ENCODE data around the gene DMXL2.
A peak's percentile ranks its signal among the peaks of the same experiment; 100 is the strongest.
"Not testable (repeated sequence)": the region's sequence is repeated elsewhere in the genome, so short reads cannot be mapped to it uniquely, and the experiment has no call there.

Gene DMXL2, protein sequence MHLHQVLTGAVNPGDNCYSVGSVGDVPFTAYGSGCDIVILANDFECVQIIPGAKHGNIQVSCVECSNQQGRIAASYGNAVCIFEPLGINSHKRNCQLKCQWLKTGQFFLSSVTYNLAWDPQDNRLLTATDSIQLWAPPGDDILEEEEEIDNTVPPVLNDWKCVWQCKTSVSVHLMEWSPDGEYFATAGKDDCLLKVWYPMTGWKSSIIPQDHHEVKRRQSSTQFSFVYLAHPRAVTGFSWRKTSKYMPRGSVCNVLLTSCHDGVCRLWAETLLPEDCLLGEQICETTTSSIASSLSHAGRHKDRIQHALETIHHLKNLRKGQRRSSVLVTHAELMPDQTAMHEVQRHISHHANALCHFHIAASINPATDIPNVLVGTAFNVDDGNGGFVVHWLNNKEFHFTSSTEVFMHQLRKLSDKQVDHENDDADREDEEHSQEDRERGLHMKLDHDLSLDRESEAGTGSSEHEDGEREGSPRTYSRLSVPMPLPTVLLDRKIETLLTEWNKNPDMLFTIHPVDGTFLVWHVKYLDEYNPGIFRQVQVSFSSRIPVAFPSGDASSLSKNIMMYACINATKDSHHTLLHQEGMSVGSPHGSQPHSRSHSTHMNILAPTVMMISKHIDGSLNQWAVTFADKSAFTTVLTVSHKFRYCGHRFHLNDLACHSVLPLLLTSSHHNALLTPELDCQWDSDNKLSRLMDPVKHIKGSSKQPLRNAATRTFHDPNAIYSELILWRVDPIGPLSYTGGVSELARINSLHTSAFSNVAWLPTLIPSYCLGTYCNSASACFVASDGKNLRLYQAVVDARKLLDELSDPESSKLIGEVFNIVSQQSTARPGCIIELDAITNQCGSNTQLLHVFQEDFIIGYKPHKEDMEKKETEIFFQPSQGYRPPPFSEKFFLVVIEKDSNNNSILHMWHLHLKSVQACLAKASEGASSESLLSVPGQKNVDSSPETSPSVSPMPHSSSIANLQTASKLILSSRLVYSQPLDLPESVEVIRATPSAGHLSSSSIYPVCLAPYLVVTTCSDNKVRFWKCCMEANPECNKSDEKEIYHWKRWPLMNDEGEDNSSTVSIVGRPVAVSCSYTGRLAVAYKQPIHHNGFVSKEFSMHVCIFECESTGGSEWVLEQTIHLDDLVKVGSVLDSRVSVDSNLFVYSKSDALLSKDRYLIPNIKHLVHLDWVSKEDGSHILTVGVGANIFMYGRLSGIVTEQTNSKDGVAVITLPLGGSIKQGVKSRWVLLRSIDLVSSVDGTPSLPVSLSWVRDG (N-terminal part only)

GRCh38 chr15:51622604-51623370 lies at the start of gene DMXL2:
Gene DMXL2 (minus strand): TSS chr15:51622771. CDS start chr15:51622545, 226 bp downstream.
- H3K9me3 Mint-ChIP-seq = no peaks in the 10 kb centered on the region
- peak within 1 kb of the TSS; percentile 22 to 92 for H3K27ac Mint-ChIP-seq
- peaks cover 23% of the 10 kb centered on the region for H3K27me3 Mint-ChIP-seq
- DNase-seq (peak; percentile 76 to 81), ATAC-seq (peak; percentile 73)
- peak within 1 kb of the TSS; percentile 88 to 89 for H3K4me3 Mint-ChIP-seq
- peaks cover 34% of the 10 kb centered on the region for H3K4me1 Mint-ChIP-seq

GRCh38 chr15:51672155-51672687 lies 49.6 kb upstream of the DMXL2 start:
- no peaks in the 10 kb centered on the region for H3K4me1 Mint-ChIP-seq
- H3K27me3 Mint-ChIP-seq = no peaks in the 10 kb centered on the region
- H3K9me3 Mint-ChIP-seq = no peaks in the 10 kb centered on the region
- DNase-seq = no peak
- H3K4me3 Mint-ChIP-seq = no peak overlapping the region
- ATAC-seq = no peak
- no peak overlapping the region for H3K27ac Mint-ChIP-seq

- H3K27ac Mint-ChIP-seq = no peak overlapping the region
- H3K9me3 Mint-ChIP-seq = no peaks in the 10 kb centered on the region
- H3K4me3 Mint-ChIP-seq = no peak overlapping the region
- ATAC-seq = no peak
- H3K27me3 Mint-ChIP-seq = no peaks in the 10 kb centered on the region
- DNase-seq = no peak
- no peaks in the 10 kb centered on the region for H3K4me1 Mint-ChIP-seq
Observed at GRCh38 chr15:51669381-51669780, 46.8 kb upstream of the DMXL2 start.

- no peak overlapping the region for H3K27ac Mint-ChIP-seq
Observed at GRCh38 chr15:51668446-51668845, 45.9 kb upstream of the DMXL2 start.

DNA sequence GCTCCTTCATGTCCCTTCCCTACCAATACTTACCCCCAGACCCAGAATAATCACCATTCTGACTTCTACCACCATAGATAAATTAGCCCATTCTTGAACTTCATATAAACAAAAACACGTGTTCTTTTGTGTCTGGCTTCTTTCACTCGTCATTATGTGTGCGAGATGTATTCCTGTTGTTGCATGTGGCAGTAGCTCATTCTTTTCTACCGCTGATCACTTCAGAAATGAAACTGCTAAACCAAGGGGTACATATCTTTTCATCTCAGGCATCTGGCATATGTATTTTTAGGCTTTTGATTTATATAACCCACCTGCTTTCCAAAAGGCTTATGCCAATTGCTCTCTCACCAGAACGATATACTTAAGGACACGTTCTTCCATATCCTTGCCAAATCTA lies 44.9 kb upstream of the DMXL2 start:
- ATAC-seq = no peak
- Mint-ChIP-seq H3K9me3 (no peaks in the 10 kb centered on the region), H3K4me3 (no peak overlapping the region), H3K27ac (no peak overlapping the region), H3K4me1 (no peaks in the 10 kb centered on the region), H3K27me3 (no peaks in the 10 kb centered on the region)
- no peak for DNase-seq

More at GRCh38 chr15:51668446-51668845, 45.9 kb upstream of the DMXL2 start:
- DNase-seq = no peak
- no peak overlapping the region for H3K4me3 Mint-ChIP-seq
- H3K4me1 Mint-ChIP-seq = no peaks in the 10 kb centered on the region
- no peaks in the 10 kb centered on the region for H3K9me3 Mint-ChIP-seq
- ATAC-seq = no peak
- H3K27me3 Mint-ChIP-seq = no peaks in the 10 kb centered on the region

GRCh38 chr15:51661072-51661471 lies 38.5 kb upstream of the DMXL2 start:
- Mint-ChIP-seq H3K27me3 (no peaks in the 10 kb centered on the region), H3K4me3 (no peak overlapping the region), H3K9me3 (no peaks in the 10 kb centered on the region), H3K4me1 (no peaks in the 10 kb centered on the region), H3K27ac (no peak overlapping the region)
- ATAC-seq = no peak
- no peak for DNase-seq

GRCh38 chr15:51658664-51659063 lies 36.1 kb upstream of the DMXL2 start:
- no peaks in the 10 kb centered on the region for H3K4me1 Mint-ChIP-seq
- no peak for ATAC-seq
- H3K27me3 Mint-ChIP-seq = no peaks in the 10 kb centered on the region
- H3K9me3 Mint-ChIP-seq = no peaks in the 10 kb centered on the region
- no peak overlapping the region for H3K4me3 Mint-ChIP-seq
- no peak overlapping the region for H3K27ac Mint-ChIP-seq
- DNase-seq = no peak

DNA sequence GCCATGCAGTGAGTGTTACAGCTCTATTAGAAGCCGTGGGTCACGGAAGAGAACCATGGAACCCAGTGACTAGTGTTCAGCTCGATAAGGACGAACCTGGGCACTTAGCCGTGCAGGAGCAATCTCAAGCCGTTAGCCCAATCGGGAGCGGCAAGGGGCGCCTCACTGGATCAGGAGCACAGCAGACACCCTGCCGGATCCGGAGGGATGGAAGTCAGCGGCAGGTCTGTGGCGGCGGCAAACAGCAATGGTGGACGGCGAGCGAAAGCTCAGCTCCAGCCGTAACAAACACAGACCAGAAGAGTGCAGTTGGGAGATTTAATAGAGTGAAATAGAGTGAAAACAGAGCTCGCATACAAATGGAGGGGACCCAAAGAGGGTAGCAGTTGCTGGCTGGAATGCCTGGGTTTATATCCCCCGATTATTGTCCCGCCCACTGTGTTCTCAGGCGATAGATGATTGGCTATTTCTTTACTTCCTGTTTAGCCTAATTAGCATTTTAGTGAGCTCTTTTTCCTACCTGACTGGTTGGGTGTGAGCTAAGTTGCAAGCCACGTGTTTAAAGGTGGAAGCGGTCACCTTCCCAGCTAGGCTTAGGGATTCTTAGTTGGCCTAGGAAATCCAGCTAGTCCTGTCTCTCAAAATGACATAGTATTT lies 33.0 kb upstream of the DMXL2 start:
- not testable (repeated sequence) for ATAC-seq, H3K4me1 Mint-ChIP-seq, H3K4me3 Mint-ChIP-seq, DNase-seq, H3K9me3 Mint-ChIP-seq, H3K27ac Mint-ChIP-seq
- peaks cover 11% of the 10 kb centered on the region for H3K27me3 Mint-ChIP-seq

DNA sequence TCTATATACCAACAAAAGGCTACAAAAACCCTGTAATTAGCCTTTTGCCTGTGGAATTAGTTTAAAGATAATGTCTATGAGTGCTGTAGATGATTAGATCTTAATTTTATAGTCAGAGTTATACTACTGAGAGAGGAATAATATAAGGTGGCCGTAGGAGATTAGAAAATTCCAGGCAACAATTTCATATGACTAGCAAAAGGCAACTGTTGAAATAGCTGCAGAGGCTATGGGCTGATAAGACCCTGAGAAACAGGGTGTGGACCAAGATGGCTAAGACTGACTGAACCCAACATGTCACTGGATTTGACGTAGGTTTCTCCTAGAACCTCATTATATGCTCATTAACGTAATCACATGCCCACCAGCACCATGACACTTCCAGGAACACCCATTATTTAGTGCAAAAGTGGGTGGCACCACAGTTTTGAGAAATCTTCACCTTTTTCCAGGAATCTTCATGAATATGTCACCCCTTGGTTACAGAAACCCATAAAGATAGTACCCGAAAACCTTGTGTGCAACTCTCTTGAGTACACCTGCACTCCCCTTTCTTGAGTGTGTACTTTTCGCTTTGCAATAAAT lies 29.6 kb upstream of the DMXL2 start:
- H3K4me1 Mint-ChIP-seq = no peaks in the 10 kb centered on the region
- ATAC-seq = no peak

DNA sequence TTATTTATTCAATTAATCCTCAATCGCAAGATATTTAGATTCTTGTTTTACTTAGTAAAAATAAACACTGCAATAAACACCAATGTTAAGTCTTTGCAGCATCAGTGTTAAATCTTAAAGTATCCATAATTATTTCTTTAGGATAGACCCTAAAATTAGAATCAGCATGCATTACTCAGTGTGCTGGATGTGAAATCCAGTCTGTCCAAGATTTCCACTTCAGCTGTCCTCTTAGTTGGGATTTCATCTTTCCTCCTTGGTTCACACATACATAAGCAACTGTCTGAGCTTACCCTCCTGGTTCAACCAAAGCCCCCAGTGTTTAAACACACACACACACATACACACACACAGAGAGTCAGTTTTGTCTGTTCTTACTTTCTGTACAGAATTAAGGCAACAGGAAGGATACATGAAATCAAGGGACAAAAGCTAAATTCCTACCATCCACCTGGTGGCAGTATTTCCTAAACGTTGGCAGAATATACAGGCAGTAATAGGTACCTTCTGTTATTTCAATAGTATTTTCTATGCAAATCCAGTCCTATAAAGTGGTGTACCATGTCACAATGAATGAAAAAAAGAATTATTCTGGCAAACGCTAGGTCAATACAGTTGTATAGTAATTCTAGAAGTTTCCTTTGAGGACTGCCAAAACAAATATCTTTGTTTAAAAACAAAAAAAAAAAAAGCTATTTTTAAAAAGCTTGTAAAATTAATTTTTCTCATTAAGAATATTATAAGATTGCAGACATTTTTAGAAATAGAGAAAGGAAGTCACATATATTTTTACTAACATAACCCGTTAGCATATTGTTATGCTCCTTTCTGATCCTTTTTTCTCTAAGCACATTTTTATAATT lies 27.3 kb upstream of the DMXL2 start:
- no peak overlapping the region for H3K27ac Mint-ChIP-seq
- H3K9me3 Mint-ChIP-seq = no peaks in the 10 kb centered on the region
- ATAC-seq (peak; percentile 87), DNase-seq (peak; percentile 34 to 45)
- no peaks in the 10 kb centered on the region for H3K4me1 Mint-ChIP-seq
- peaks cover 11% of the 10 kb centered on the region for H3K27me3 Mint-ChIP-seq
- H3K4me3 Mint-ChIP-seq = no peak overlapping the region

More for the DNA sequence above, 29.6 kb upstream of the DMXL2 start:
- H3K27ac Mint-ChIP-seq = no peak overlapping the region
- H3K9me3 Mint-ChIP-seq = no peaks in the 10 kb centered on the region
- no peak for DNase-seq
- peaks cover 11% of the 10 kb centered on the region for H3K27me3 Mint-ChIP-seq
- H3K4me3 Mint-ChIP-seq = no peak overlapping the region

- H3K9me3 Mint-ChIP-seq, DNase-seq, H3K4me1 Mint-ChIP-seq, H3K27ac Mint-ChIP-seq, ATAC-seq, H3K4me3 Mint-ChIP-seq: not testable (repeated sequence)
- peaks cover 11% of the 10 kb centered on the region for H3K27me3 Mint-ChIP-seq
Observed at GRCh38 chr15:51648643-51649042, 26.1 kb upstream of the DMXL2 start.

GRCh38 chr15:51648101-51648500 lies 25.5 kb upstream of the DMXL2 start:
- H3K4me1 Mint-ChIP-seq, H3K9me3 Mint-ChIP-seq, DNase-seq, H3K4me3 Mint-ChIP-seq, ATAC-seq, H3K27ac Mint-ChIP-seq: not testable (repeated sequence)
- H3K27me3 Mint-ChIP-seq = peaks cover 11% of the 10 kb centered on the region

- DNase-seq (no peak), ATAC-seq (no peak)
- Mint-ChIP-seq H3K27me3 (peaks cover 11% of the 10 kb centered on the region), H3K4me1 (no peaks in the 10 kb centered on the region), H3K4me3 (no peak overlapping the region), H3K27ac (no peak overlapping the region), H3K9me3 (no peaks in the 10 kb centered on the region)
Observed at GRCh38 chr15:51647128-51647562, 24.6 kb upstream of the DMXL2 start.
